Karpas-422 (cell line): ENCODE measurements around the gene TSHB. TPM values are rescaled to one million over a fixed set of nuclear protein-coding genes. Genes with fewer than 3 reads are reported as not detected.

ENCODE experiments used
- DNase-seq: peaks from one replicate; pipeline ENCODE4 v3.0.0-alpha.2; 2015
- H2AFZ ChIP-seq: fragments of 200-600 bp; sonication (generic); 2 replicates; pipeline ENCODE4 v1.6.1; 2014; ENCODE audit warnings: antibody characterized with exemption, low read length, mixed read lengths
- H3K27ac ChIP-seq: fragments of 200-600 bp; sonication (generic); 2 replicates; pipeline ENCODE4 v1.5.1; 2014; ENCODE audit warnings: mild to moderate bottlenecking, low read length, moderate library complexity
- H3K27me3 ChIP-seq: fragments of 200-600 bp; sonication (generic); 2 replicates; pipeline ENCODE4 v1.6.1; 2014; ENCODE audit warnings: low read length, mixed read lengths
- H3K36me3 ChIP-seq: fragments of 200-600 bp; sonication (generic); 2 replicates; pipeline ENCODE4 v1.6.1; 2014; ENCODE audit warnings: low read length, mixed read lengths; ENCODE audit not compliant: insufficient read depth
- H3K4me1 ChIP-seq: fragments of 200-600 bp; sonication (generic); 2 replicates; pipeline ENCODE4 v1.6.1; 2014; ENCODE audit warnings: mild to moderate bottlenecking, low read length, mixed read lengths
- H3K4me2 ChIP-seq: fragments of 200-600 bp; sonication (generic); 2 replicates; pipeline ENCODE4 v1.6.1; 2014; ENCODE audit warnings: low read length, low read depth, mild to moderate bottlenecking; ENCODE audit not compliant: poor library complexity, severe bottlenecking
- H3K4me3 ChIP-seq: fragments of 200-600 bp; sonication (generic); 2 replicates; pipeline ENCODE4 v1.5.1; 2014; ENCODE audit warnings: mild to moderate bottlenecking, antibody characterized with exemption, low read length, mixed read lengths
- H3K79me2 ChIP-seq: fragments of 200-600 bp; sonication (generic); 2 replicates; pipeline ENCODE4 v1.6.1; 2014; ENCODE audit warnings: mild to moderate bottlenecking, low read length, mixed read lengths
- H3K9ac ChIP-seq: fragments of 200-600 bp; sonication (generic); 2 replicates; pipeline ENCODE4 v1.6.0; 2014; ENCODE audit warnings: low read length
- H3K9me2 ChIP-seq: fragments of 200-600 bp; sonication (generic), shearing (Covaris generic); replicated peaks from 2 replicates; pipeline ENCODE4 v1.6.0; 2014; ENCODE audit warnings: mild to moderate bottlenecking, low read length, moderate library complexity; ENCODE audit not compliant: insufficient read depth
- H3K9me3 ChIP-seq: fragments of 300-700, 200-600 bp; sonication (generic); 2 replicates; pipeline ENCODE4 v1.6.1; 2014; ENCODE audit warnings: low read length, mixed read lengths
- H4K20me1 ChIP-seq: fragments of 200-600 bp; sonication (generic); 2 replicates; pipeline ENCODE4 v1.6.1; 2014; ENCODE audit warnings: mild to moderate bottlenecking, antibody characterized with exemption, low read length, low read depth; ENCODE audit not compliant: insufficient read depth
- total RNA-seq: library from RNA; depleted of rRNA; stranded (reverse); fragments of >200 nt; shearing (Covaris generic); gene quantifications from 2 replicates; pipeline ENCODE4 v1.2.3, GENCODE V29; 2014; ENCODE audit warnings: low replicate concordance

The TSHB gene
- total RNA-seq, 1 experiment from 2014 or later: not detected

GRCh38 chr1:115071012-115071664, 41.5 kb downstream of the TSHB start:
- no peaks in the 10 kb centered on the region for H3K9me2 ChIP-seq
- no peaks in the 10 kb centered on the region for H4K20me1 ChIP-seq
- H3K36me3 ChIP-seq: no peaks in the 10 kb centered on the region
- H2AFZ ChIP-seq: no peak overlapping the region
- no peaks in the 10 kb centered on the region for H3K4me1 ChIP-seq
- no peaks in the 10 kb centered on the region for H3K9me3 ChIP-seq
- no peak overlapping the region for H3K27ac ChIP-seq
- H3K4me3 ChIP-seq: no peak overlapping the region
- DNase-seq: no peak
- no peaks in the 10 kb centered on the region for H3K79me2 ChIP-seq
- no peak overlapping the region for H3K4me2 ChIP-seq
- no peaks in the 10 kb centered on the region for H3K27me3 ChIP-seq
- H3K9ac ChIP-seq: no peak overlapping the region

GRCh38 chr1:115073298-115074087, 43.9 kb downstream of the TSHB start:
- DNase-seq: no peak
- Histone ChIP-seq H3K9me2 (no peaks in the 10 kb centered on the region), H3K27me3 (no peaks in the 10 kb centered on the region), H3K79me2 (no peaks in the 10 kb centered on the region), H3K9me3 (no peaks in the 10 kb centered on the region), H3K4me2 (no peak overlapping the region), H4K20me1 (no peaks in the 10 kb centered on the region), H3K4me3 (no peak overlapping the region), H2AFZ (no peak overlapping the region), H3K4me1 (no peaks in the 10 kb centered on the region), H3K9ac (no peak overlapping the region), H3K36me3 (no peaks in the 10 kb centered on the region), H3K27ac (no peak overlapping the region)

- H3K27ac ChIP-seq: no peak overlapping the region
- no peak overlapping the region for H3K4me2 ChIP-seq
- no peaks in the 10 kb centered on the region for H3K79me2 ChIP-seq
- no peak overlapping the region for H2AFZ ChIP-seq
- H3K4me3 ChIP-seq: no peak overlapping the region
- H4K20me1 ChIP-seq: no peaks in the 10 kb centered on the region
- DNase-seq: no peak
- no peak overlapping the region for H3K9ac ChIP-seq
- H3K36me3 ChIP-seq: no peaks in the 10 kb centered on the region
- no peaks in the 10 kb centered on the region for H3K27me3 ChIP-seq
- H3K9me2 ChIP-seq: no peaks in the 10 kb centered on the region
- no peaks in the 10 kb centered on the region for H3K9me3 ChIP-seq
- no peaks in the 10 kb centered on the region for H3K4me1 ChIP-seq
Observed at GRCh38 chr1:115074839-115075534, 45.4 kb downstream of the TSHB start.

- Histone ChIP-seq H3K36me3 (no peaks in the 10 kb centered on the region), H3K79me2 (no peaks in the 10 kb centered on the region), H3K27me3 (no peaks in the 10 kb centered on the region), H3K27ac (no peak overlapping the region), H3K4me3 (no peak overlapping the region), H3K9ac (no peak overlapping the region), H3K9me3 (no peaks in the 10 kb centered on the region), H3K4me2 (no peak overlapping the region), H4K20me1 (no peaks in the 10 kb centered on the region), H2AFZ (no peak overlapping the region), H3K9me2 (no peaks in the 10 kb centered on the region), H3K4me1 (no peaks in the 10 kb centered on the region)
- DNase-seq: no peak
Observed at GRCh38 chr1:115076384-115076915, 46.8 kb downstream of the TSHB start.

- no peak for DNase-seq
- Histone ChIP-seq H3K79me2 (no peaks in the 10 kb centered on the region), H3K9me3 (no peaks in the 10 kb centered on the region), H3K4me1 (no peaks in the 10 kb centered on the region), H3K9me2 (no peaks in the 10 kb centered on the region), H3K9ac (no peak overlapping the region), H4K20me1 (no peaks in the 10 kb centered on the region), H3K4me2 (no peak overlapping the region), H3K36me3 (no peaks in the 10 kb centered on the region), H3K27ac (no peak overlapping the region), H2AFZ (no peak overlapping the region), H3K4me3 (no peak overlapping the region), H3K27me3 (no peaks in the 10 kb centered on the region)
Observed at GRCh38 chr1:115077286-115077983, 47.8 kb downstream of the TSHB start.

GRCh38 chr1:115077984-115078330, 48.3 kb downstream of the TSHB start:
- Histone ChIP-seq H3K4me1 (no peaks in the 10 kb centered on the region), H3K36me3 (no peaks in the 10 kb centered on the region), H3K9ac (no peak overlapping the region), H3K27me3 (no peaks in the 10 kb centered on the region), H3K4me3 (no peak overlapping the region), H3K79me2 (no peaks in the 10 kb centered on the region), H3K9me2 (no peaks in the 10 kb centered on the region), H4K20me1 (no peaks in the 10 kb centered on the region), H3K4me2 (no peak overlapping the region), H3K9me3 (no peaks in the 10 kb centered on the region), H2AFZ (no peak overlapping the region), H3K27ac (no peak overlapping the region)
- no peak for DNase-seq

- Histone ChIP-seq H3K79me2 (no peaks in the 10 kb centered on the region), H3K4me3 (no peak overlapping the region), H3K9ac (no peak overlapping the region), H3K4me2 (no peak overlapping the region), H2AFZ (no peak overlapping the region), H3K9me3 (no peaks in the 10 kb centered on the region), H3K9me2 (no peaks in the 10 kb centered on the region), H3K4me1 (no peaks in the 10 kb centered on the region), H3K36me3 (no peaks in the 10 kb centered on the region), H3K27ac (no peak overlapping the region), H3K27me3 (no peaks in the 10 kb centered on the region), H4K20me1 (no peaks in the 10 kb centered on the region)
- DNase-seq: no peak
Observed at GRCh38 chr1:115078708-115079107, 49.1 kb downstream of the TSHB start.

- H3K9me3 ChIP-seq: no peaks in the 10 kb centered on the region
- no peaks in the 10 kb centered on the region for H4K20me1 ChIP-seq
- DNase-seq: no peak
- H3K4me1 ChIP-seq: no peaks in the 10 kb centered on the region
- no peak overlapping the region for H3K4me3 ChIP-seq
- no peak overlapping the region for H3K27ac ChIP-seq
- no peak overlapping the region for H3K4me2 ChIP-seq
- no peaks in the 10 kb centered on the region for H3K27me3 ChIP-seq
- H3K79me2 ChIP-seq: no peaks in the 10 kb centered on the region
- no peak overlapping the region for H2AFZ ChIP-seq
- H3K36me3 ChIP-seq: no peaks in the 10 kb centered on the region
- no peak overlapping the region for H3K9ac ChIP-seq
- no peaks in the 10 kb centered on the region for H3K9me2 ChIP-seq
Observed at GRCh38 chr1:115082949-115083348, 53.3 kb downstream of the TSHB start.
